ENCODE data around the gene LRP4. TPM values are rescaled to one million over a fixed set of nuclear protein-coding genes. Genes with fewer than 3 reads are reported as not detected.
A peak's percentile ranks its signal among the peaks of the same experiment; 100 is the strongest.

The LRP4 gene
- total and polyA plus RNA-seq, 2 of the 13 experiments (the other 11 are each of a cell fraction or from before 2014, with no cell fraction given) = 4.7 to 13.3 TPM

- H3K4me1 ChIP-seq (ENCODE audit: insufficient read depth, low read length) = no peaks in the 10 kb centered on the region
- ChIA-PET CTCF (ENCODE audit: low intra/inter-chr PET ratio, low total read pairs) (interaction anchor here (1.2 to 3.4 kb wide), 5 partner anchors 30 to 466 kb away, joined by 3 to 57 read pairs (median 8); no protein-coding TSS in a partner anchor), POLR2A (no interaction called here)
- ATAC-seq (peak; percentile 88), DNase-seq (ENCODE audit: low spot score) (peak; percentile 65), FAIRE-seq (peak; percentile 90)
- H3K27me3 ChIP-seq (ENCODE audit: control insufficient read depth in 1 of 2, insufficient read depth in 2 of 2, low read length in 2 of 2) = no peaks in the 10 kb centered on the region
- no peaks in the 10 kb centered on the region for H3K79me2 ChIP-seq (ENCODE audit: insufficient read depth, low read length)
- H4K20me1 ChIP-seq (ENCODE audit: insufficient read depth, low read length) = no peaks in the 10 kb centered on the region
- peaks cover 13 to 53% of the 10 kb centered on the region in 2 experiments for H3K36me3 ChIP-seq (replicated peaks in 1 of 2; ENCODE audit: control insufficient read depth in 1 of 2, insufficient read depth in 2 of 2, low read length in 2 of 2)
- H2AFZ ChIP-seq (ENCODE audit: low read length) = no peak overlapping the region
- H3K4me2 ChIP-seq (ENCODE audit: low read depth, low read length) = no peak overlapping the region
- in situ Hi-C loops (cut with HindIII; ENCODE audit: extremely low pct_ligation_motif_present, low pct_unique_long_range_greater_than_20kb) (loop anchor here (5.0 kb wide), 1 partner anchor 272 kb away; no protein-coding TSS in a partner anchor), intact Hi-C loops (cut with micrococcal nuclease; ENCODE audit: unreplicated experiment) (loop anchor here (1.0 to 2.0 kb wide), 3 partner anchors 27 to 271 kb away; no protein-coding TSS in a partner anchor)
- H3K9ac ChIP-seq (ENCODE audit: insufficient read depth, low read depth, low read length) = no peak overlapping the region
- H3K9me3 ChIP-seq (ENCODE audit: low read length) = no peaks in the 10 kb centered on the region
- no TSS peak for BruUV-seq (replicated peaks)
- H3K27ac ChIP-seq (ENCODE audit: extremely low read length, insufficient read depth, low read length) = no peak overlapping the region
- no peak overlapping the region for H3K4me3 ChIP-seq (replicated peaks in 1 of 3; ENCODE audit: insufficient read depth in 1 of 3, low read depth in 2 of 3, low read length in 3 of 3)
- WGBS (ENCODE audit: low lambda C conversion rate) = 72% methylated on average over 21 of the region's 23 CpGs
- peak; percentile 81 for TF ChIP-seq RAD21 (CRISPR knock-in tag; IDR thresholded peaks at IDR 0.05)
- TF ChIP-seq MAFK (conservative IDR thresholded peaks at IDR 0.05 in 1 of 2, IDR thresholded peaks at IDR 0.05 in 1 of 2; ENCODE audit: low read length in 2 of 2) = no peak
- TF ChIP-seq SMC3 (IDR thresholded peaks at IDR 0.05; ENCODE audit: low read length) = peak; percentile 98
- no peak for TF ChIP-seq SPEN (CRISPR knock-in tag; IDR thresholded peaks at IDR 0.05; ENCODE audit: low read depth)
- TF ChIP-seq TEAD3 (CRISPR knock-in tag; optimal IDR thresholded peaks at IDR 0.05; ENCODE audit: borderline replicate concordance) = peak; percentile 11
- no peak for TF ChIP-seq SP4 (CRISPR knock-in tag; IDR thresholded peaks at IDR 0.05)
- no peak for TF ChIP-seq MNT (IDR thresholded peaks at IDR 0.05)
- TF ChIP-seq HMGXB4 (CRISPR knock-in tag; IDR thresholded peaks at IDR 0.05; ENCODE audit: borderline replicate concordance in 1 of 2, low read depth in 1 of 2) = 0 out of 4 replicates have a peak, but pooled peaks of 1 of the 2 experiments have one; percentile 22
- peak; percentile 86 for TF ChIP-seq CTCF (CRISPR knock-in tag; IDR thresholded peaks at IDR 0.05)
- TF ChIP-seq ZNF225 (CRISPR knock-in tag; IDR thresholded peaks at IDR 0.05) = no peak
- TF ChIP-seq STAG1 (CRISPR knock-in tag; IDR thresholded peaks at IDR 0.05) = peak; percentile 97
- TF ChIP-seq KMT2A (CRISPR knock-in tag; IDR thresholded peaks at IDR 0.05) = no peak
- no peak for TF ChIP-seq REL (CRISPR knock-in tag; conservative IDR thresholded peaks at IDR 0.05)
- no peak for TF ChIP-seq U2AF1 (optimal IDR thresholded peaks at IDR 0.05; ENCODE audit: low read depth, low read length)
- TF ChIP-seq FOSL2 (CRISPR knock-in tag; IDR thresholded peaks at IDR 0.05) = 0 out of 2 replicates have a peak, but pooled peaks have one; percentile 9
- peak; percentile 23 for TF ChIP-seq XRCC5 (optimal IDR thresholded peaks at IDR 0.05; ENCODE audit: low read length)
- TF ChIP-seq SUZ12 (IDR thresholded peaks at IDR 0.05; ENCODE audit: low read depth, low read length) = no peak
- TF ChIP-seq ZNF597 (CRISPR knock-in tag; IDR thresholded peaks at IDR 0.05) = no peak
Observed at GRCh38 chr11:46889689-46890475, 28.5 kb downstream of the LRP4 start.

All from HepG2 (cell line).